SK-N-DZ (cell line): ENCODE data around the gene CAMK1D.
"Not testable (repeated sequence)": the region's sequence is repeated elsewhere in the genome, so short reads cannot be mapped to it uniquely, and the experiment has no call there.

Experiments used
- DNase-seq: peaks from one replicate; pipeline ENCODE4 v3.0.0-alpha.2; 2015; ENCODE audit warnings: low spot score

Gene CAMK1D

DNA sequence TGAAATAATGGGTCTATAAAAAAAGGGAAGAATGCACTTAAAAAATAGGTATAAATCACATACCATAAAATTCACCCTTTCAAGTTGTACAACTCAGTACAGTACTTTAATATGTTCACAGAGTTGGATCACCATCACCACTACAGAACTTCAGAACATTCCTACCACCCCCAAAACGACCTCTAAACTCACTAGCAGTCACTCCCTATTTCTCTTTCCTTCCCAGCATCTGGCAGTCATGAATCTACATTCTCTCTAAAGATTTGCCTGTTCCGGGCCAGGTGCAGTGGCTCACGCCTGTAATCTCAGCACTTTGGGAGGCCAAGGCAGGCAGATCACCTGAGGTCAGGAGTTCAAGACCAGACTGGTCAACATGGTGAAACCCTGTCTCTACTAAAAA, 394.1 kb downstream of the CAMK1D start:
- DNase-seq, result not testable (repeated sequence)

DNA sequence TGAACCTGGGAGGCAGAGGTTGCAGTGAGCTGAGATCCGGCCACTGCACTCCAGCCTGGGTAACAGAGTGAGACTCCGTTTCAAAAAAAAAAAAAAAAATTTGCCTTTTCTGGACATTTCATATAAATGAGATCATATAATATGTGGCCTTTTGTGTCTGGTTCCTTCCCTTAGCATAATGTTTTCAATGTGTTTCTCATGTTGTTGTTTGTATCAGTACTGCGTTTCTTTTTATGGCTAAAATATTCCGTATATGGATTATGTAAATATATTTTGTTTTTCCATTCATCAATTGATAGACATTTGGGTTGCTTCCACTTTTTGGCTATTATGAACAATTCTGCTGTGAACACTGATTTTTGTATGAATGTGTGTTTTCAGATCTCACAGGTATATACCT, 394.6 kb downstream of the CAMK1D start:
- DNase-seq, result no peak

DNA sequence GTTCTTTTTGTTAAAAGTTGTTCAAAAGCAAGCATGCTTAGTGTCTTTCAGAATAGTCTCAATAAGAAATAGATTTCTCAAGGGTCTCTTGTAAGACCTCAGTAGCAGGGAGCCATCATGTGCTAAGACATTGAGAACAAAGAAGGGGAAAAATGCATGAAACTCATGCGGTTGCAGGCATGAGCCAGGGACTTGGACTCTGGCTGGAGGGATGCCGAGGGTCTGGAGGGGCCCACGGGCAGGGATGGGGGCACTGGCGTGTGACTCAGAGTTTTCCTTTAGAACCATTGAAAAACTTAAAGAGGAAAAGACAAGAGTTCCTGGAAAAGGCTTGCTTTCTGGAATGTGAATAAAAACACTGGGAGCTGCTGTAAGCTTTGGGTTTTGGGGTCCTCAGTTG, 398.8 kb downstream of the CAMK1D start:
- DNase-seq, result no peak

DNA sequence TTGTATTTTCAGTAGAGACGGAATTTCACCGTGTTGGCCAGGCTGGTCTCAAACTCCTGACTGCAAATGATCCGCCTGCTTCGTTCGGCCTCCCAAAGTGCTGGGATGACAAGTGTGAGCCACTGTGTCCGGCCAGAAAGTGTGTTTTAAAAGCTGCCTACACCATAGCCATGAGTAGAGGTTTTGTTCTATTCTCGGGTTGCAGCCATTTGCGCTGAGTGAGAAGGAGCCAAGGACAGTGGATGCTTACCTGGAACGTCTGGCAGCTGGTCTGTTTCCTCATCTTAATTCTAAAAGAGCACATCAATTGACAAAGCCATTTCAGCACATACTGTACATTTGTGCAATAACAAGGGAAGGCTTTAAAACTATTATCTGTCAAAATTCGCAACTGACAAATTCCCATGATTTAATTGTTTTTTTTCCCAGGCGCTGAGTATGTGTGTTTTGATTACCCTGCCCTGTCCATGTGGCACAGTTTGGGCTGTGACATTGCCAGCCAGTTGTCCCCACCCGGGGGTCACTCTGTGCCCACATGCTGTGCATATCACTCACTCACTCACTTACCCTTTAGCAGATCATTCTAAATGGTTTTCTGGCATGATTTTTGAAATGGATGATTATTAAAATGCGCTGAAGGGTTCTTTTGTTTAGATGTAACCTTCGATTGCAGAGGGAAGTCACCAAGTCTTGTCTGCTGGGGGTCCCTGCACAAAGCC, 400.6 kb downstream of the CAMK1D start:
- no peak for DNase-seq

DNA sequence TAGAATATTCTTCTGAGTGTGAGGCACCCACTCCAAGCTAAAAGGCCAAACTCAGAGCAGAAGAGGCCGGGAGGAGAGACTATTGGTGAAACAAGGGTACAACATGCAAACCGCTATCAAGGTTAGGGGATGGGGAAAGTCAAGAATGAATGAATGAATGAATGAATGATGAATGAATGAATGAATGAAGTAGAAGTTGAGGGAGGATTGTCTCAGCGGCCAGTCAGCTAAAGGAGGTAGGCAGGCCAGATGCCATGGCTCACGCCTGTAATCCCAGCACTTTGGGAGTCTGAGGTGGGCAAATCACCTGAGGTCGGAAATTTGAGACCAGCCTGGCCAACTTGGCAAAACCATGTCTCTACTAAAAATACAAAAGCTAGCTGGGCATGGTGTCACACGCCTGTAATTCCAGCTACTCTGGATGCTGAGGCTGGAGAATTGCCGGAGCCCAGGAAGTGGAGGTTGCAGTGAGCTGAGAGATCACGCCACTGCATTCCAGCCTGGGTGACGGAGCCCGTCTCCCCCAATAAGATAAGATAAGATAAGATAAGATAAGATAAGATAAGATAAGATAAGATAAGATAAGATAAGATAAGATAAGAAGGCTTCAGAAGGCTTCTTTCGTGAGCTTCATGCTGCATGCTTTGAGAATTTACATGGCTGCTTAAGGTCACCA, 401.3 kb downstream of the CAMK1D start:
- DNase-seq, result no peak

DNA sequence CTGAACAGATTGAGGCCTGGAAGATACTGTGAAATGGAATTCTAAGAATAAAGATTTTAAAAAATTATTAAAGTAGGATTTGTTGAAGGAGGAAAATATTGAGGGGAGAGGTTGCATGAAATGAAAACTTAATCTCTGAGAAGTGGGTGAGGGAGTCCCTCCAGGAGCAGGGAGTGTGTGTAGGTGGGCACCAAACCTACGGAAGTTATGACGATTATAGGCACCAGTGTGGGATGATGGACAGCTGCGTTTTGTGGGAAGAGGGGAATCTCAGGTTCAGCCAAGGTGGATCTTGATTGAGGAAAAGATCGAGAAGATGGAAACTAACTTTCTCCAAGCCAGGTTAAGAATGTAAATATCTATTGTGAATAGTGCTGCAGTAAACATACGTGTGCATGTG, 405.7 kb downstream of the CAMK1D start:
- no peak for DNase-seq

DNA sequence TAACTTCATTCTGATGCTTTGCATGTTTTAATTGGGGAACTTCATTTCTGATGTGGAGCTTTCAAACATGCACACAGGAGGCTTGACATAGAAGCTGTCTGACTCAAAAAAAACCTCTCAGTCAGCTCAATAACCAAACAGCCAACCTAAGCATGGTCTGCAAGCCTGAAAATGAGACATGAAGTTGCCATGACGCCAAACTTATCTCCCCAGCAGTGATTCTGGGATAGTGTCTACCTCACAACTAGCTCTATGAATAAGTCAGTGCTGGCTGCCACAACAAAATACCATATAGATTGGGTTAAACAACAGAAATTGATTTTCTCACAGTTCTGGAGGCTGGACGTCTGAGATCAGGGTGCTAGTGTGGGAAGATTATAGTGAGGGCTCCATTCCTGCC, 408.0 kb downstream of the CAMK1D start:
- DNase-seq, result no peak

DNA sequence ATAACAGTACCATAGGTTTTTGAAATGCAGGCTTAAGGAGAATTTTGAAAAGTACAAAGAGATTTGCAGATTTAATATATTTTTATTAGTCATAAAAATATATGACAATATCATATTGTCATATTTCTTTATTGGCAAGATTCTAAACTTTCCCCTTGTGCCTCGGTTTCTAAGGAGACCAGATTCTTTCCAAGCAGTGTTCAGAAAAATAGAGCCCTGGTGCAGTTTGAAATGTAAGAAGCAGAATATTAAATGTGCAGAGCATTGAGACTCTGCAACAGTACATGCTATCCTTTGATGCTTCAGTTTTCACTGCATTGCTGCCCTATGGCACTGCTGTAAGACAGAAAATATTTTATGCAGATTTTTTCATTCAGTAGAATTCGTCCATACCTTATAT, 408.9 kb downstream of the CAMK1D start:
- DNase-seq, result no peak

DNA sequence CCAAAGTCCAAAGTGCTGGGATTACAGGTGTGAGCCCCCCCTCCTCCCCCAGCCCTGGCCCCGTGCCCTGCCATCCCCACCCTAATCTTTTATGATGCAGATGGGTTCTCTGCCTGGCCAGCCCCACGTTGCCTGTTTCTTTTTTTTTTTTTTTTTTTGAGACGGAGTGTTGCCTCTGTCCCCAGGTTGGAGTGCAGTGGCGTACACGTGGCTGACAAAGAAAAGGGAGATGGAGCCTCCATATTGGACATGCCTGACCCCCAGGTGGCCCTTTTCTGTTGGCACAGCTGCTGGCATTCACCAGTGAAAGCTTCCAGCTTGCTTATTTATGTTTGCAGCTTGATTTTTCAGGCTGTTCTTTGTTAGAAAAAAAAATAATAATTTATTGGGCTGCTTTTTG, 416.9 kb downstream of the CAMK1D start:
- no peak for DNase-seq

DNA sequence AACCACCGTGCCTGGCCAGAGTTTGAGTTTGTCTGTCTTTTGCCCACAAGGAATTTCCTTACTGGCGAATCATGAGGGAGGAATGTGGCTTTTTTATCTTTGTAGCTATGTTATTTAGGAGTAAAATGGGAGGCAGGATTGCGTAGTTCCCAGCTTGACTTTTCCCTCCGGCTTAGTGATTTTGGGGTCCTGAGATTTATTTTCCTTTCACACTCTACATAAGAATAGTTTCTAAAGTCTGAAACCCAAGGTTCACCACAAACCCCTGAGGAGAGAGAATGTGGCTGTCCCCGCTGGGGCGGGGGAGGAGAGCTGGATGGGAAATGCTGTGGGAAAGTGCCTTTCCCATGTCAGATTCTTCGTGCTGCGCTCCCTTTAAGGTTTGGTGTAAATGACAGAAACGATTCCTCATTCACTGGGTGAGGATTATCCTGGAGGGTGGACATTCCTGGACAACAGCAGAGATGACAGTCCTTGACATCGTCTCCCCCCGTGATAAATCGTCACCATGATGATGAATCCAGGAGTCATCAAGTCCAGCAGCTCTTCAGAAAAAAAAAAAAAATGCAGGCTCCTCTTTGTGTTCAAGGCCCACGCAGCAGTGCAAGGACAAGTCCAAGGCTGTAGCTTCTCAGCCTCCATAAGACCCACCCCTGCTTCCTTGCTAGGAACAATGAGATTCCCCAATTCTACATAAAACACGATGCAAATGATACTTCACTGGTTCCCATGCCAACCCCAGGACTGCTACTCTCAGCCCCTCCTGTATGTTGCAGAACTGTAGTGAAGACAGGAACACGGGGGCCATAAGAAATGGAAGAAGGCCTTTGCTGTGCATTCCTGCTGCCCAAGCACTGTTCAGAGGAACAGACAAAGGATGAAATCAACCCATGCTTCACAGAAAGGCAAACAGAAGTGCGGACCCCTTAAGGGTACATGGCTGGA, 419.1 kb downstream of the CAMK1D start:
- DNase-seq, result no peak

DNA sequence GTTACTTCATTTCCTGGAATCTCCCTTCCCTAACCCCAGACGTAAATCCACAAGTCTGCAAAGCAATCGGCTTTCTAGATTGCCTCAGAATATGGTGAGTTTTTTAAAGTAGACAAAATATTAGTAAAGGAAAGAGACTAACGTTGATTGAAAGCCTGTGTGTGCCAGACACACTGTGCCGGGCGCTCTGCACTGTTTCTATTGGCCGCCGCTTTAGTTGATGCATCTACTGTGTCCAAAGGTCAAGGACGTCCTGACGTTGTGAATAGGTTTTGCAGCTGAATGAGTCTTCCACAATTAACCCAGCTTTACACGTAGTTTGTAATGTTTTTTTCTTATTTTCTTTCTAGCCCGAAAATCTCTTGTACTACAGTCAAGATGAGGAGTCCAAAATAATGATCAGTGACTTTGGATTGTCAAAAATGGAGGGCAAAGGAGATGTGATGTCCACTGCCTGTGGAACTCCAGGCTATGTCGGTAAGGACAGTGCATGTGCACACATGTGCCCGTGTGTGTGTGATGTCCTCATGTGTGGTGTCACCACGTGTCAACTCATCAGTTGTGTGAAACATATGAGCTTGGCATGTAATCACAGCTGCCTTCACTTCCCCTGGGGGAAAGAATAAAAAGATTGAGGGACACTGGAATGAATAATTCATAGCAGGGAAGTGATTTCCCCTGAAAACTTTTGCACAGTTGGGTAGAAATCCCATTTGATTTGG, 420.1 kb downstream of the CAMK1D start:
- no peak for DNase-seq

DNA sequence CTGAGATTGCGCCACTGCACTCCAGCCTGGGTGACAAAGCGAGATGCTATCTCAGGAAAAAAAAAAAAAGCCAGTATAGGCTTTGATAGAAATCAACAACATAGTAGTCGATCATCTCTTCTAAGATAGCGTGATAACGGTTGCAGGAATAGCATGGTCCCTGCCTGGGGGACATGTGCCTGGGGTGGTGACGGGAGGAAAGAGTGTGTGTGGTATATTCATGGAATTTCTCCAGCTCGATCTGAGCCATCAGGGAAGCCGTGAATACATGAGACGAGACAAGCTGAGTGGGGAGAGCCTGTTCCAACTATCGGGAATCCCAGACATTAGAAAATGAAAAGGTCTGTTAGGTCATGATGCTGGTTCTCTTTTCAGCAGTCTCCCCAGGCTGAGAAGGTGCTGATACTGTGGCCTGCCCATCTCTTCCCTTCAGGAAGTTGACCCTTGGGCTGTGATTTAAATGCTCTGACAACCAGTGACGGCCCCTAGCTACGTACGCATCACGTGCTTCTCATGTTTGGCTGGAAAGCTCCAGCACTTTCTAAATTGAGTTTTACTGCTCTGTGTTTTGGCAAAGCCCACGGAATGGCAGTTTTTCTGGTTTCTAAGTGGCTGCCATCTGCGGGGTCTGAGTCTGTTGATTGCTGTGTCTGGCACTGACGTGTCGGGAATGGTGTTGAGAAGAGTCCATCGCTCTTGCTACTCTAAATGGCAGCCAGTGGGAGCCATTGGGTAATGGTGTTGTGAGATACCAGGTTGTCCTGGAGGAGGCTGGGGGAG, 422.8 kb downstream of the CAMK1D start:
- no peak for DNase-seq

DNA sequence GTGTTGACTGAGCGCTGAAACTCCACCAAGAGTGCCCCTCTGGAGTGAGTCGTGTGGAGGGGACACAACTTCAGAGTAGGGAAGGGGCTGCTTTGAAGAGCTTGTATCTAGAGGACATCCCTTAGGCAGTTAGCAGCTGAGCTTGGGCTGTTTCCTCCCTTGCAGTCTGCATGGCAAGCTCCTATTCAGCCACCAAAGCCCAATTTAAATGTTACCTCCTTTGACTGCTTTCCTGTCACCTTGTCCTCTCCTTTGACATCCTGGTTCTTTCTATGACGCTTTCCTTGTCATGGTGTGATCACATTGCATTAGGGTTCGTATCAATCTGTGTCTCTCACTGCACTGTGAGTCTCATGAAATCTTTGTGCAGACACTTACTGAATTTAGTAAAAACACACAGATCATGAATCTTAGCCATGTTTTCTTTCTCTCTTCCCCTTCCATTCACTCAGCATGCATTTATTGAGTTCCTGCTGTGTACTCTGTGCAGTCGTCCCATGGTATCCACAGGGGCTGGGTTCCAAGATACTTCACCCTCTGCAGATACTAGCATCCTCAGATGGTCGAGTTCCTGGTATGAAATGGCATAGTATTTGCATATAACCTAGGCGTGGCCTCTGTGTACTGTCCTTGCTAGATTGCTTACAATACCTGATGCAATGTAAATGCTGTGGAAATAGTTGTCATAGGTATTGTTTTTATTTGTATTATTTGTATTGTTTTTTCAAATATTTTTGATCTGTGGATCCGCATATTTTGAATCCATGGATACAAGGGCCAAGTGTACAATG, 423.6 kb downstream of the CAMK1D start:
- no peak for DNase-seq

DNA sequence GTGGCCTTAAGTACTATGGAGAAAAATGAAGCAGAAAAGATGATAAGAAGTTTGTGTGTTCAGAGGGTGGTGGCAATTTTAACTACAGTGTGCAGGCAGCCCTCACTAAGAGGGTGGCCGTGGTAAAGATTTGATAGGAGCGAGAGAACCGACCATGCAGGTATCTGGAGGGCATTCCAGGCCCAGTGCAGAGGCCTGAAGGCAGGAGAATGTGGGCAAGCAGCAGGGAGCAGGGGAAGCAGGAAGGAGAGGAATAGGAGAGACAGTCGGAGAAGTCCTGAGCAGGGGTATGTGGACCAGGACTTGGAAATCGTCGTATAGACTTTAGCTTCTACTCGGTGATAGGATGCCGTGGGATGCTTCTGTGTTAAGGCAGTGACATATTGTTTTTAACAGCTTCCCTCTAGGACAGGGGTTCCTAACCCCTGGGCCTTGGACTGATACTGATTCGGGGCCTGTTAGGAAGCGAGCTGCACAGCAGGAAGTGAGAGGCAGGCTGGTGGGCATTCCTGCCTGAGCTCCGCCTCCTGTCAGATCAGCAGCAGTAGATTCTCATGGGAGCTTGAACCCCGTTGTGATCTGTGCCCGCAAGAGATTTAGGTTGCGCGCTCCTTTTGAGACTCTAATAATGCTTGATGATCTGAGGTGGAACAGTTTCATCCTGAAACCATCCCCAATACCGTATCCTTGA, 425.0 kb downstream of the CAMK1D start:
- DNase-seq, result no peak

DNA sequence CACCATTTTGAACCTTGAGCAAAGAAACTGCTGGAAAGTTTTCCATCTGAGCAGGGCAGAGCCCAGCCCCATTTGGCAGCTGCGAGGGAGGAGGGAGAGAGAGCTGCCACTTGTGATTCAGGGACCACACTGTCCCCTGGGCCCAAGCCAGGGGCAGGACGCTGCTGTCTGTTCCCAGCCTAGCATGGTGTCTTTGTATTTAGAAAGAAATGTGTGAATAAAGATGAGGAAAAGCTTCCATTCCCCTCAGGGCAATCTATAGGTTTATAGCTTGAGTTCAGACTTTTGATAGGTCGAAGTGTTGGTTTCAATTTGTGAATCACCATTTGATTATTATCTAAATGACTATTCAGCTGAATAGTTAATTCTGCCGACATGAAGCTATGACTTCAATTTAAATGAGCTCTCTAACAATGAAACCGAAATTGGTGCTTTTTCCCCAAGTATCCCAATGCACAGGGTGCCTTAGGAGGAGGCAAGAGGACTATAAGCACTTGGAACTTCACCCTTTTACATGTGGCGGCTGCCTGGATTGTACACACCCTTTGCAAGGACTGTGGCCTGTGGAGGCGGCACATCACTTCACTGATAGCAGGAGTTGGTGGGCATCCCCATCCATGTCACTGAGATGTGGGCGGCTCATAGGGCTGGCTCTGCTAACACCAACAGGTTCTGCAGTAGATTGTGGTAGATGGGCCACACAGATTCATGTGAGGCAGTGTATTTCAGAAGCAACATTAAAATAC, 428.7 kb downstream of the CAMK1D start:
- DNase-seq, result no peak

DNA sequence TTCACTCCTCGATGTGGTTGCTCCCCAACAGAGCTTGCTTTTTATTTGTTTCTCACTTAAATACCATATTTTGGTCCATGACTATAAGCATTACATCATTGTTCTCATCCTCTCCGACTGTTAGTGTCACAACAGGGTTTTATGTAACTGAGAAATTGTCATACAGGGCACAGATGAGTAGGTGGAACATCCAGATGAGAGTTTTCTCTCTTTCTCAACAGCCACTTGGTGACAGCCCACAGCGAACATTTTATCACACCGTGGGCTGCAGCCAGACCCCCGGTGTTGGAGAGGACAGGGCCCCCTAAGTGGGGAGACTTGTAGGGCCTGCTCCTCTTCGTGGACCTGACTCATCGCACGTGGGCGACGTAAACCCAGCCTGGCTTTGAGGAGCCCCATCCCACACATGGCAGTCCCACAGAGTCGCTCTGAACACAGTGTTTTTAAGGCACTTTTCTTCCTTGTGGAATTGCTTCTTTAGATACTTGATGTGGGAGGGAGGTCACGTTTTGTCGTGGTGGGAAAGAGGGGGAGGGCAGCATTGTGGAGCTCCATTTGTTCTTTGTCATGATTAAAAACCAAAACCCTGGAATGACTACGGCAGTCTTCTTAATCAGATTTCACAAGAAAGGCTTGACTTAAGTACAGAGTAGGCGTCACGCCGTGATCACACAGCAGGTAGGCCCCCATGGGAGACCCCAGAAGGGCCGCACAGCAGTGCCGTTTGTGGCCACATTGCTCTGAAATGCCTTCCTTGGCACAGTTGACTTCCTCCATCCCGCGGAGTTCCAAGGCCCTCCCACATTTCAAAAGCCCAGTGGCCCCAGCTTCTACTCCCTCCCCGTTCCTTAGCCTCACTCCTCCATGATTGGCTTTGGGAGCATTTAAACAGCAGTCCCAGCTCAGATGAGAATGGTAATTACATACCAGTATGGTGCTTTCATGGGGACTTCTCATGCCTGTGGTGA, 431.6 kb downstream of the CAMK1D start:
- DNase-seq, result no peak

DNA sequence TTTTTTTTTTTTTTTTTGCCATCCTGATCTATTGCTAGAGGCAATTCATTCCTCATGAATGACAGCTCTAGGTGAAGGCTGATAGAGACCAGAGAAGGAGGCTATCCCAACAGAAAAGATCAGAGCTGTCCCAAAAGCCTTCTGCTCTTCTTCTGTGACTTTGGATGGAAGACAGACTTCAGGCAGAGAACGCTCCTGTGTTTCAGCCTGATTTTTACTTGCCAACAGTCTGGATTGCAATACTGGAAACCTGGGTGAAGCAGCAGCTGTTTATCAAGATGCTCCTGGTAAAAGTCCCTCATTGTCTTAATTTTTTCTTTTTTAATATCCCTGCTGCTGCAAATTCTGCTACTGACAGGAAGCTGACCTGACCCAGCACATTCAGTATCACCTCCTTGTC, 432.6 kb downstream of the CAMK1D start:
- DNase-seq, result peak; percentile 44

DNA sequence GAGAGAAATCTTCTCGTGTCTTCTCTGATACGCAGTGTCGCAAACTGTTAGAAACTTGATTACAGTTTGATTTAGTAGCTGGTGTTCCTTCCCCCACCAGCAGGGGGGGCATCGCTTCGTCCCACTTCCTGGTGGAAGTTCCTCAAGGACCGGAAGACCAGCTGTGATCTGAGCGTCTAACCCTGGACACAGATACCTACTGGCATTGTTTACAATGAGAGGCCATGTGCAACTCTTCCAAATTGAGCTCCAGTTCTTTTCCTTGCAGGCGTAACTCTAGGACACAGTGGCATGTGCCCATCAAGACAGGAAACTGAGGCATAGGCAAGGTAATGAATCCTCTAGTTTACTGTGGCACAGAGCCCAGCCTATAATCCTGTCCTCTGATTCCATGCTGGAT, 433.2 kb downstream of the CAMK1D start:
- peak; percentile 55 for DNase-seq
